NT2/D1 (cell line): ENCODE data around the gene ZNF562.

Experiments
- SUZ12 ChIP-seq: IDR thresholded peaks from 2 replicates; pipeline ENCODE4 v1.6.1; 2011; ENCODE audit not compliant: insufficient read length, insufficient read depth; ENCODE audit errors: extremely low read depth
- YY1 ChIP-seq: IDR thresholded peaks from 2 replicates; pipeline ENCODE4 v1.6.1; 2011; ENCODE audit not compliant: insufficient read length, insufficient read depth
- ZNF274 ChIP-seq: IDR thresholded peaks from 2 replicates; pipeline ENCODE4 v1.6.1; 2011; ENCODE audit warnings: mild to moderate bottlenecking, low read depth, low read length

DNA sequence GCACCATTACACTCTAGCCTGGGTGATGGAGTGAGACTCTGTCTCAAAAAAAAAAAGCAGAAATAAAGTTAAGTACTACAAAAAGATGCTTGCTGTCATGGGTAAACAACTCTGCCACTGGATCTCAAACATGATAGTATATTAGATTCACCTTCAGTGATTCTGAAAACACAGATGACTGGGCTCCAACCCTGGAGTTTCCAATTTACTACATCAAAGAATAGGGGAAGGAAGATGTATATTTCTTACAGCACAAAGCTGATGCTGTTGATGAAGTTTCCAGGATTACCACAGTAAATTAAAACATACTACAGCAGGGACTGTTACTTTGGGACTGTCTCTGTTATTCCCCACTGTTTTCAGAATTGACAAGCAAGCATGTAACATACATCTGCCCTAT, 59.1 kb downstream of the ZNF562 start:
- TF ChIP-seq SUZ12 (no peak), ZNF274 (no peak), YY1 (no peak)
